Fibroblast of gingiva (primary cell): ENCODE data around the gene ERVMER34-1.

ENCODE experiments used
- DNase-seq: peaks from one replicate; pipeline ENCODE4 v3.0.0-alpha.2; 2011; ENCODE audit warnings: low read depth

ERVMER34-1 gene

DNA sequence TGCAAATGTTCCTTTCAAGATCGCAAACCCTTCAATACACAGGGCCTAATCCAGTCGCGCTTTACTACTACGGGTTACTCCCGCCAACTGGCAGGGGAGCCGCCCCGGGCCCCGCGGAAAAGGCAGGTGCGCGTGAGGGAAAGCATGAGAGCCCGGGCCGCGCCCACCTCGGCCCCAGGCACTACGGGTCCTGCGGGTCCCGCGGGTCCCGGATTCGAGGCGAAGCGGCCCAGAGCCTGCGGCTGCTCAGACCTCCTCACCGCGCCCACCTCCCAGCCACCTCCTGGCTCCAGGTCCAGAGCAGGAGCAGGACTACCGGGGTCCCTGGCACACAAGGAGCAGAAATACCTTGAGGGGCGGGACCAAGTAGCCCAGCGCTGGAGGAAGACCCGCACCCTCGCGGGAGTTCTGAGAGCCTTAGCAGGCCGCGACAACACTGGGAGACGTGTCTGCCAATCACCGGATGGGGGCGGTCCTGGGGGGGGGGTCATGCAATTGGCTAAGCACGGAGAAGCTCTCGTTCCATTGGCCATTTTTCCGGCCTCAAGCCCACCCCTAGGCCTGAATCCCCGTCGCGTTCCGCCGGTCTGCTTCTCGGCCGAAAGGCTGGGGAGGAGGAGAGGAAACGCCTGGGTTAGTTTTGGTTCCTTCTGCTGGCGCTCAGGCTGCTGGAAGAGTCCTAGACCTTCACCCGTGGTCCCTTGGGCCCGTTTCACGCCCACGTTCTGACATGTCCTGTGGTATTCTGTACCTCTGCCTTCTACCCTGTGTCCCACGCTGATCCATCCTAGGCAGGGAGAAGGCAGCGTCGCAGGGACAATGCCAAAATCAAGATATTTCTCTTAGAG, 29.0 kb downstream of the ERVMER34-1 start:
- peak; percentile 98 for DNase-seq

DNA sequence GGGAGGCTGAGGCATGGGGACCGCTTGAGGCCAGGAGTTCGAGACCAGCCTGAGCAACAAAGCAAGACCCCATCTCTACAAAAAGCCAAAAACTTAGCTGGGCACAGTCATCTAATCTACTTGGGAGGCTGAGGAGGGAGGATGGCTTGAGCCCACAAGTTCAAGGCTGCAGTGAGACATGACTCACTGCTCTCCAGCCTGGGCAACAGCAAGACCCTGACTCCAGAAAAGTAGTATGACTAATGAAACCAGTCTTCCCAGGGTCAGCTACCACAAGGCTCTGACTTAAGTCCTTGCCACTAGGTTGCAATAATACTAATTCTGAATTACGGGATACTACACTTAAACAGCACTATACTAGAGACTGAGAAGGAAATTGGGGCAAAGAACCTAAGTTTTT, 33.1 kb downstream of the ERVMER34-1 start:
- DNase-seq, result no peak

DNA sequence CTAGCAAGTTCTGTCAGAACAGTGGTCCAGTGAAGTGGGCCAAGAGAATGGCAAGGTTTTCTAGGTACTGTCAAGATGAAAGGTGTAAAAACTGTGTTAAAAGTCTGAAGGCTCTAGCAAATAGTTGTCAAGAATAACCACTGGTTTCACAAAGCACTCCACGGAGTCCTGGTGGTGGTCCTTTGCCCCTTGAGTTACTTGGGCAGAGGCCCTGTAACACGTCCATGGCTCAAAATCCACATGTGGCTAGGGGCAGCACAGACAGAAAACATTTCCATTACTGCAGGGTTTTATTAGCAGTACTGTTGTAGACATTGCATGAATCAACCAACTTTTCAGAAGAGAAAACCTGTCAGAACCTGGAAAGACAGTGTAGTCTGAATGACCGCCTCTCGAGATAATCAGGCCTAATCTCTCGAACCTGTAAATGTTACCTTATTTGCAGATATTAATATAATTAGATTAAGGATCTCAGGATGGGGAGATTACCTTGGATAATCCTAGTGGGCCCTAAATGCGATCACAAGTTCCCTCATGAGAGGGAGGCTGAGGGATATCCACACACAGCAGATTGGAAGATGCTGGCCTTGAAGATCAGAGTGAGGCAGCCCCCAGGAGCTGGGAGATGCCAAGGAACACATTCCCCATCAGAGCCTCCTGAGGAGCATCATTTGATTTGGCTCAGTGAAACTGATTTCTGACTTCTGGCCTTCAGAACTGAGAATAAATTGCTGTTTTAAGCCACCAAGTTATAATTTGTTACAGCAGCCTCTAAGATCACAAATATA, 34.7 kb downstream of the ERVMER34-1 start:
- no peak for DNase-seq

DNA sequence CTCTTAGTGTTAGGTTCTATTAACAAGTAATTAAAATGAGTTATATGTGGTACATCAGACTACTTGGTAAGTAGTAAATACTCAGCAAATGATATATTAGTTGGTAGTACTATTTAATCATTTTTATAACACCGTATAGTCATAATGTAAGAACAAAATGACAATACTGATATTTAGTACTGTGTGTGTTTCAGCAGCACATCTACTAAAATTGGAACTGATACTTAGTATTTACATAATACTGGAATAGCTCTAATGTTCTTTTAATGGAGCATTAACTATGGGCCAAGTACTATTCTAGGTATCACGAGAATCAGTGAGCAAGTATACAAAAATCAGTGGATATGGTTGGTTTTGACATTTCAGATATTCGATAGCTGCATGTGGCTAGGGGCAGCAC, 35.3 kb downstream of the ERVMER34-1 start:
- DNase-seq, result no peak

DNA sequence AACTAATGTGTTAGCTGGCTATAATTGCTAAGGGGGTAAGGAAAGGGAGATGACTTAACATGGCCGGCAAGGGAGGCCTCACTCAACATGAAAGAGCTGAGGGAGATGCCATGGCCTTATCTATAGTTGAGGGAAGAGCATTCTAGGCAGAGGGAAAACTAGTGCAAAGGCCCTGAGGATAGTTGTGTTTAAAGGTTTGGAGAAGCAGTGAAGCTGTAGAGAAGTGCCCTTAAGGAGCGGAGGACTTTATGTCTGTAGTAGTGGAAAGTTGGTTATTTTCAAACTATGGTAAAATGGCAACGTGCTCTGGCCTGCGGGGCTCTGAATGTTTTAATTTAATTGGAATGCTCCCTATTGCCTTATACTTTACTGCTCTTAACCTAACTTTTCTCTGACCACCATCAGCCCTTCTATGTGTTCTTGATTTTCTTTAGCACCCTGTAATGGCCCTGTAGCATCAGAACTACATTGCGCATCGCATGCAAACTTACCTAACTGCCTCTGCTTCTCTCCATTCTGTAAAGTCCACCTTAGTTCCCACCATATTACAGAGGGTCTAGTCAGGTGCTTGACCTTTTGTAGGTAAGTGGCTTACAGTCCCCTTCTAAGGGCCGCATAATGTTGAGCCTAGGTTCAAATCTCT, 35.8 kb downstream of the ERVMER34-1 start:
- DNase-seq, result no peak

DNA sequence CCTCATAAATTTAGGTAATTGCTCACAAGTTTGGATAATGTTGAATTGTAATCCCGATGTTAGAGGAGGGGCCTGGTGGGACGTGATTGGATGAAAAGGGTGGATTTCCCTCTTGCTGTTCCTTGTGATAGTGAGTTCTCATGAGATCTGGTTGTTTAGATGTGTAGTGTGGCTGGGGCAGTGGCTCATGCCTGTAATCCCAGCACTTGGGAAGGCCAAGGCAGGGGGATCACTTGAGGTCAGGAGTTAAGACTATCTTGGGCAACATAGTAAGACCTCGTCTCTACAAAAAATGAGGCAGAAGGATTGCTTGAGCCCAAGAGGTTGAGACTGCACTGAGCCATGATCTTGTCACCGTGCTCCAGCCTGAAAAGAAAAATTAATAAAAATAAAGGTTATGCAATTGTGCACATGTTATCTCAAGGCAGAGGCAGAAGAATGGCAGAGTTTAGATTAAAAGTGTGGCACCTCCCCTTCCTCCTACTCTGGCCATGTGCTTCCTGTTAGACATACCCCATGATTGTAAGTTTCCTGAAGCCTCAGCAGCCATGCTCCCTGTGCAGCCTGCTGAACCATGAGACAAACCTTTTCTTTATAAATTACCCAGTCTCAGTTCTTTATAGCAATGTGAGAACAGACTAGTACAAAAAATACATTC, 36.5 kb downstream of the ERVMER34-1 start:
- no peak for DNase-seq

DNA sequence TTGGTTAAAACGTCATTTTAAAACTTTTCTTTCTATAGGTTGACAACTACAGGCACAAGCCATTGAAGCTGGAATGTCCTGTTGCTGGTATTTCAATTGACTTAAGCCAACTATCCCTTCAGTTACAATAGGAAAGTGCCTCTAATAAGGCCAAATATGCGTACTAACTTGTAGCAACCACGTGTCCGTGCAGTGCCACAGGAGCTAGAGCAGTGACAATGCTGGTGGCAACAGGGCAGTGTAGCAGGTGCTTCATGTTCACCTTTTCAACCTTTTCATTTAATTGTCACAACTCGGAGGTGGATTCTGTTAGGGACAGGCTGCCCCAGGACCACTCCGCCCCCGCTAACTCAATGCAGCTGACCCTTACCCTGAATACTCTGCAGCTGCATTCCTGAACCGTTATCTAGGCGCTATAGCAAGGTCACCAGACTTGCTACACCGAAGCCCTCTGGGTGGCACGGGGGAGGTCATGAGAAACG, 37.7 kb downstream of the ERVMER34-1 start:
- DNase-seq, result no peak

DNA sequence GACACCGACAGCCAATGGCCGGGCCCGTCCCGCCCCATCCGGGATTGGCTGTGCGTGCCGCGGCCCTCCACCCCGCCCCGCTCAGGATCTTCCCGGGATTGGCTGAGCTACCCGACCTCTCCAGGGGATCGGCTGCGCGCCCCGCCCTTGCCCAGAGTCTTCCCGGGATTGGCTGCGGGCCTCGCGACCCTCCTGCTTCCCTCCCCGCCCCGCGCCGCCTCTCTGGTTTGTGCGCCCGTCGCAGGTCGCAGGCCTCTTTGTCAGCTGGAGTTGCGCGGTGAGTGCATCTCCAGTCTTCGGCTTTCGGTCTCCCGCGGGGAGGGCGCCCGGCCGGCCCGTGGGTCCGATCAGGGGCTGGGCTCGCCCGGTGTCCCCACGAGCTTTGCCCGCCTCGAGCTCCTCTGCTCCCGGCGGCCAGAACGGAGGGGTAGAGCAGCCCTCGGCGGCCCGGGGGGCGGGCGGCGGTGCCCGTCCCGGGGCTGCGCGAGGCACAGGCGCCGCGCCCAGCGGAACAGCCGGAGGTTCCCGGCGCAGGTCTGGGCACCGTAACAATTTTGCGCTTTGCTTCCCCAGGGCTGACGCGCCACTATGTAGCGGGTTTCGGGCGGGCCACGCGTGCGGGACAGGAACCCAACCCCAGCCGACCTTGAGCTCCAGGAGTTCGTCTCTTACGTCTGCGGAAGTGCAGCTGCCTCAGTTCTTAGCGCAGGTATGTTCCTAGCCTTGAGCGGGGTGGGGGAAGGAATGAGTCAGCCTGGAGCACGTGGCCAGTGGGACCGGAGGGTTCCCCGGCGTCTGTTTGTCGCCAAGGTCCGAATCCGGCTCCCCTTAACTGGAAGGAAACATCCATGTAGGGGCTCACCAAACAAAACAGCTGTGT, 38.7 kb downstream of the ERVMER34-1 start:
- DNase-seq, result peak; percentile 98

DNA sequence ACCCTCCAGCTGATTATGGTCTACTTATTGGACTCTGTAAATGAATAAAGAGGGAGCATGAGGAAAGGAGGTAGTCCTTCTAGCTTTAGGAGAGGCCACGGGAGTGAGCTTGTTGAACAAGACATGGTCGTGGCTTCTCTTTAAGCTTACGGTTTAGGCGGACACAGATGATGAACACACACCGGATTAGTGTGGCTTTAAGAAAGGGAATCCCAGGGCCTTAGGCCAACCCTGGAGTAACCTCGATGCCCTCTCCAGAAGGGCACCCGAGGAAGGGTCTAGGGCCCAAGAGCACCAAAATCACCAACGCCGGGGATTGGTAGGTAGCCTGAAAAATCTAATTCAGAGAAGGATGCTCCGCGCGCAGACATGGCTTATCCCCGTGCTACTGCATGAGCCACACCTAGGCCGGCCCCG, 39.4 kb downstream of the ERVMER34-1 start:
- no peak for DNase-seq

DNA sequence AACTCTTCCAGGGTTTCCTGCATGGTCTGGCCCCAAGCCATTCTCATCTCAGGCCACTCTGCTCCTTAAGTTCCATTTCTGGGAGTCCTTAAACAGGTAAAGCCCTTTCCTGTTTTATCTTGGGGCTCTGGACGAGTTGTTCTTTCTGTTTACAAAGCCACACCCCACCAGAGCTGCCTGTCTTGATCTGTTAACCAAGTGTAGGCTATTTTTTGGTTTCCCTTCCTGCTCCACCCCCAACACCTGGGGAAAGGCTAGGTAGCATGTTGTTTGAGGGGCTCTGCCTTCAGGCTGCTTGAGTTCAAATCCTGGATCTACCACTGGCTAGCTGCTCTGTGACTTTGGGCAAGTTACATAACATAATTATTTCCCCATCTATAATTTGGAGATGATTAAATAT, 40.0 kb downstream of the ERVMER34-1 start:
- no peak for DNase-seq

DNA sequence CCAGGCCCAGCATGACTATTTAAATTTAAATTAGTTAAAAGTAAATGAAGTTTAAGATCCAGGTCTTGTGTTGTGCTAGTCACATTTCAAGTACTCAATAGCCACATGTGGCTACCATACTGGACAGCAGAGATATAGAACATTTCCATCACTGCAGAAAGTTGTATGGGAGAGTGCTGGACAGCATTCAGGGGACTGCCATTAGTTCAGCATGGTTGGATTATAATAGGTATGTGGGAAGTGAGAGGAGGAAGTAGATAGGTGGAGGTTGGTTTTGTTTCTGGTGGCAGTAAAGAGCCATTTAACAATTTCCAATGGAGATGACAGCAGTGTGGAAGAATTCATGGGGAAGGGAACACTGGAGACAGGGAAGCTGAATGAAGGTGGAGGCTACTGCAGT, 42.1 kb downstream of the ERVMER34-1 start:
- no peak for DNase-seq

DNA sequence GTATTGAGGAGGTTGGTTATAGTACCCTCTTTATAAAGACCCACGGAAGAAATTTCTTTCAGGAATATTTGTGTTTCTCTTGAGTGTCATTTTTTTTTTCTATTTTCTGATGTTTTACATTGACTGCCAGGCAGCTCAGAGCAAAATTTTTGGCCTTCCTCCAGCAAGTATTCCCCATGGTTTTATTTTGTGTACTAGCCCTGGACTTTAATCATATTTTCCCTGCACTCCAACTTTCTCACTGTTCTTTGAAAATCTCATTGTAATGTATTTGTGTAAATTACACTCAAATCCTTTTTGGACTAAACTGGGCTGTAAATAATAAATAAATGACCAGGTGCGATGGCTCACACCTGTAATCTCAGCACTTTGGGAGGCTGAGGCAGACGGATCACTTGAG, 46.6 kb downstream of the ERVMER34-1 start:
- no peak for DNase-seq

DNA sequence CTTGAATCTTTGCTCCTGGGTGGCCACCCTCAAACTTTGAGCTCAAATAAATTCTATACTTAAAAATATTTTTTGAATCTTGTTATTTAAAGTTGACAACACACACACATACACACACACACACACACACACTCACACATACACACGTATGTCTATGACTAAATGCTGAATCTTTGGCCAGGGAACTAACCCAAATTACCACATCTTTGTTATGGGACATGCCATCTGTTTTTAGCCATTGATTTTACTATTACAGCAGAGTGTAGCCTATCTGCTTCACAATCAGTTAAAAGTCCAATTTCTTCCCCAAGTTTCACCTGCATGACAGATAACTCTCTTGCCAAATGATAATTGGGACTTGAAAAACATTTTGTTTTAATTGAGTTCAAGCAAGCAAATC, 47.1 kb downstream of the ERVMER34-1 start:
- DNase-seq, result peak; percentile 76

DNA sequence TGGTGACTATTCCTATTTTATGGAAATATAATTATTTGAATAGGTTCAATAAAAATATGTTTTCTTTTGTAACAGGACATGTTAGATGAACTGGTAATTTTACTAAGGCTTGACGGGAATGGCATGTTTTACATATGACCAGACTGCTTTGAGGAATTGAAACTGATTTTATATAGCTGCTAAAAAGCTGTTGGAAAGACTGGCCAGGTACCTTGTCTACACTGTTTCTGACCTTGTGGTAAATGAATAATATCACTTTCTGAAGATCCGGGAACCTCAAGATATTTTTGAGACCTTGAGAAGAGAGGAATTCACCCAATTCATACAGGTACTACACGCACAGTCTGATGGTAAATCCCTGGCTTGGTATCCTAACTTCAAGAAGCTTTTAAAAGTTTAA, 50.0 kb downstream of the ERVMER34-1 start:
- DNase-seq, result no peak

DNA sequence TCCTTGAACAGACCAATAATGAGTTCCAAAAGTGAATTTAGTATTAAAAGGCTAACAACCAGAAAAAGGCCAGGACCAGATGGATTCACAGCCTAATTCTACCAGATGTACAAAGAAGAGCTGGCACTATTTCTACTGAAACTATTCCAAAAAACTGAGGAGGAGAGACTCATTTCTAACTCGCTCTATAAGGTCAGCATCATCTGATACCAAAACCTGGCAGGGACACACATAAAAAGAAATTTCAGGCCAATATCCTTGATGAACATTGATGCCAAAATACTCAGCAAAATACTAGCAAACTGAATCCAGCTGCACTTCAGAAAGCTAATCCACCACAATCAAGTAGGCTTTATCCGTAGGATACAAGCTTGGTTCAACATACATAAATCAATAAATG, 56.3 kb downstream of the ERVMER34-1 start:
- no peak for DNase-seq

DNA sequence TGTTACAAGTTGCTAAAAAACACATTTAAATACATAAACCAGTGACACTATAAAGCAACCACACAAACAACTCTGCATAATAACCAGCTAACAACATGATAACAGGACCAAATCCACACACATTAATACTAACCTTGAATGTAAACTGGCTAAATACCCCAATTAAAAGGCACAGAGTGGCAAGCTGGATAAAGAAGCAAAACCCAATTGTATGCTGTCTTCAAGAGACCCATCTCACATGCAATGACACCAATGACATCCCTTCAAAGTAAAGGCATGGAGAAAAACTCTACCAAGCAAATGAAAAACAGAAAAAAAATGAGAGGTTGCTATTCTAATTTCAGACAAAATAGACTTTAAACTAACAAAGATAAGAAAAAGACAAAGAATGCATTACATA, 57.7 kb downstream of the ERVMER34-1 start:
- DNase-seq, result no peak
